Activated T-cell treated with anti-CD3 and anti-CD28 coated beads, Interleukin-2, amount 50 U/mL, for 72 hours (primary cell): Measurements from ENCODE around the gene KATNAL1. TPM values are rescaled to one million over a fixed set of nuclear protein-coding genes. Genes with fewer than 3 reads are reported as not detected.
"Not testable (repeated sequence)": the region's sequence is repeated elsewhere in the genome, so short reads cannot be mapped to it uniquely, and the experiment has no call there.

Experiments
- ATAC-seq, 2 donors: fragments of 150-1000 bp; cut with Tn5 transposase; replicated peaks in 1 of 2; 2 replicates each; pipeline ENCODE4 v1.10.0; 2021; ENCODE audit warnings: moderate library complexity in 2 of 2, mild to moderate bottlenecking in 1 of 2
- DNase-seq, 2 donors: peaks; one replicate each; pipeline ENCODE4 v3.0.0; 2021 to 2022; ENCODE audit warnings: mixed read lengths in 1 of 2
- H3K27ac Mint-ChIP-seq: one replicate; pipeline ENCODE4 v1.8.0; 2022; ENCODE audit warnings: mild to moderate bottlenecking, moderate library complexity, mixed read lengths
- H3K27me3 Mint-ChIP-seq: one replicate; pipeline ENCODE4 v1.8.0; 2022; ENCODE audit warnings: low read depth, mixed read lengths
- H3K36me3 Mint-ChIP-seq, 2 donors: one replicate each; pipeline ENCODE4 v1.8.0; 2022; ENCODE audit warnings: mixed read lengths in 2 of 2, mild to moderate bottlenecking in 1 of 2; ENCODE audit not compliant: insufficient read depth in 2 of 2
- H3K4me1 Mint-ChIP-seq: one replicate; pipeline ENCODE4 v1.8.0; 2022; ENCODE audit warnings: low read depth, mixed read lengths
- H3K4me3 Mint-ChIP-seq, 2 donors: one replicate each; pipeline ENCODE4 v1.8.0; 2022; ENCODE audit warnings: mild to moderate bottlenecking in 2 of 2, mixed read lengths in 2 of 2, moderate library complexity in 2 of 2
- H3K9me3 Mint-ChIP-seq, 2 donors: one replicate each; pipeline ENCODE4 v1.8.0; 2022; ENCODE audit warnings: mixed read lengths in 2 of 2
- total RNA-seq, 2 donors: library from RNA; stranded (reverse); gene quantifications; one replicate each; pipeline ENCODE4 v1.2.3, GENCODE V29; 2022

KATNAL1 gene
- total RNA-seq, 2 donors from 2014 or later = 17.9 to 25.5 TPM

- H3K27me3 Mint-ChIP-seq = no peaks in the 10 kb centered on the region
- DNase-seq (no peak), ATAC-seq (no peak)
- H3K9me3 Mint-ChIP-seq = no peaks in the 10 kb centered on the region
- H3K27ac Mint-ChIP-seq = no peak overlapping the region
- H3K4me1 Mint-ChIP-seq = peaks cover 33% of the 10 kb centered on the region
- no peak overlapping the region for H3K4me3 Mint-ChIP-seq
- H3K36me3 Mint-ChIP-seq = no peaks in the 10 kb centered on the region
Observed at GRCh38 chr13:30301827-30302226, 5.5 kb downstream of the KATNAL1 start.

GRCh38 chr13:30300596-30300995 lies 6.8 kb downstream of the KATNAL1 start:
- DNase-seq (no peak), ATAC-seq (no peak)
- H3K4me1 Mint-ChIP-seq = peaks cover 29% of the 10 kb centered on the region
- H3K4me3 Mint-ChIP-seq = no peak overlapping the region
- H3K9me3 Mint-ChIP-seq = no peaks in the 10 kb centered on the region
- peak overlapping the region; percentile 52 for H3K27ac Mint-ChIP-seq
- no peaks in the 10 kb centered on the region for H3K27me3 Mint-ChIP-seq
- H3K36me3 Mint-ChIP-seq = no peaks in the 10 kb centered on the region

GRCh38 chr13:30299786-30300185 lies 7.6 kb downstream of the KATNAL1 start:
- no peak overlapping the region for H3K27ac Mint-ChIP-seq
- H3K4me1 Mint-ChIP-seq = peaks cover 21% of the 10 kb centered on the region
- H3K9me3 Mint-ChIP-seq = no peaks in the 10 kb centered on the region
- no peaks in the 10 kb centered on the region for H3K27me3 Mint-ChIP-seq
- DNase-seq = no peak
- no peak for ATAC-seq
- no peak overlapping the region for H3K4me3 Mint-ChIP-seq
- no peaks in the 10 kb centered on the region for H3K36me3 Mint-ChIP-seq

- Mint-ChIP-seq H3K27me3 (no peaks in the 10 kb centered on the region), H3K36me3 (no peaks in the 10 kb centered on the region), H3K4me1 (peaks cover 6% of the 10 kb centered on the region), H3K27ac (no peak overlapping the region), H3K4me3 (no peak overlapping the region), H3K9me3 (no peaks in the 10 kb centered on the region)
- ATAC-seq (no peak), DNase-seq (no peak)
Observed at GRCh38 chr13:30295116-30295515, 12.2 kb downstream of the KATNAL1 start.

- Mint-ChIP-seq H3K4me1 (no peaks in the 10 kb centered on the region), H3K27me3 (no peaks in the 10 kb centered on the region), H3K36me3 (no peaks in the 10 kb centered on the region), H3K27ac (no peak overlapping the region), H3K4me3 (no peak overlapping the region), H3K9me3 (no peaks in the 10 kb centered on the region)
- no peak for ATAC-seq
- no peak for DNase-seq
Observed at GRCh38 chr13:30294004-30294403, 13.3 kb downstream of the KATNAL1 start.

- no peak for DNase-seq
- Mint-ChIP-seq H3K36me3 (no peaks in the 10 kb centered on the region), H3K4me3 (no peak overlapping the region), H3K9me3 (no peaks in the 10 kb centered on the region), H3K4me1 (no peaks in the 10 kb centered on the region), H3K27me3 (no peaks in the 10 kb centered on the region), H3K27ac (no peak overlapping the region)
- no peak for ATAC-seq
Observed at GRCh38 chr13:30292325-30292724, 15.0 kb downstream of the KATNAL1 start.

GRCh38 chr13:30290812-30291436 lies 16.4 kb downstream of the KATNAL1 start:
- no peaks in the 10 kb centered on the region for H3K4me1 Mint-ChIP-seq
- H3K27me3 Mint-ChIP-seq = no peaks in the 10 kb centered on the region
- H3K9me3 Mint-ChIP-seq = no peaks in the 10 kb centered on the region
- ATAC-seq (no peak), DNase-seq (no peak)
- peaks cover 0 to under 1% of the 10 kb centered on the region in 2 donors for H3K36me3 Mint-ChIP-seq
- H3K4me3 Mint-ChIP-seq = no peak overlapping the region
- no peak overlapping the region for H3K27ac Mint-ChIP-seq

GRCh38 chr13:30289533-30289932 lies 17.8 kb downstream of the KATNAL1 start:
- no peak overlapping the region for H3K4me3 Mint-ChIP-seq
- H3K27me3 Mint-ChIP-seq = no peaks in the 10 kb centered on the region
- ATAC-seq = no peak
- peaks cover 5 to 8% of the 10 kb centered on the region in 2 donors for H3K36me3 Mint-ChIP-seq
- peaks cover 2 to 3% of the 10 kb centered on the region in 2 donors for H3K9me3 Mint-ChIP-seq
- no peak overlapping the region for H3K27ac Mint-ChIP-seq
- H3K4me1 Mint-ChIP-seq = no peaks in the 10 kb centered on the region
- DNase-seq = no peak

- H3K9me3 Mint-ChIP-seq, H3K4me1 Mint-ChIP-seq, H3K4me3 Mint-ChIP-seq, H3K27me3 Mint-ChIP-seq, H3K27ac Mint-ChIP-seq, DNase-seq, ATAC-seq: not testable (repeated sequence)
- peaks cover 5 to 12% of the 10 kb centered on the region in 2 donors for H3K36me3 Mint-ChIP-seq
Observed at GRCh38 chr13:30286059-30286458, 21.3 kb downstream of the KATNAL1 start.

GRCh38 chr13:30276178-30276577 lies 31.2 kb downstream of the KATNAL1 start:
- Mint-ChIP-seq H3K4me3 (no peak overlapping the region), H3K9me3 (peaks cover 0 to 7% of the 10 kb centered on the region in 2 donors), H3K27me3 (no peaks in the 10 kb centered on the region), H3K27ac (no peak overlapping the region), H3K4me1 (peaks cover 11% of the 10 kb centered on the region), H3K36me3 (peaks cover 4 to 22% of the 10 kb centered on the region in 2 donors)
- no peak for DNase-seq
- ATAC-seq = no peak

GRCh38 chr13:30274083-30274482 lies 33.3 kb downstream of the KATNAL1 start:
- Mint-ChIP-seq H3K27ac (peak overlapping the region; percentile 41), H3K4me3 (no peak overlapping the region), H3K4me1 (peaks cover 11% of the 10 kb centered on the region), H3K36me3 (peaks cover 4 to 20% of the 10 kb centered on the region in 2 donors), H3K27me3 (no peaks in the 10 kb centered on the region), H3K9me3 (peaks cover 0 to 7% of the 10 kb centered on the region in 2 donors)
- ATAC-seq (no peak), DNase-seq (no peak)

- H3K4me3 Mint-ChIP-seq, ATAC-seq, H3K27ac Mint-ChIP-seq: not testable (repeated sequence)
Observed at GRCh38 chr13:30270035-30270434, 37.3 kb downstream of the KATNAL1 start.

GRCh38 chr13:30268673-30269072 lies 38.7 kb downstream of the KATNAL1 start:
- H3K36me3 Mint-ChIP-seq = peaks cover 0 to 6% of the 10 kb centered on the region in 2 donors
- no peaks in the 10 kb centered on the region for H3K4me1 Mint-ChIP-seq
- ATAC-seq (no peak), DNase-seq (no peak)
- H3K9me3 Mint-ChIP-seq = no peaks in the 10 kb centered on the region
- H3K4me3 Mint-ChIP-seq = no peak overlapping the region
- no peaks in the 10 kb centered on the region for H3K27me3 Mint-ChIP-seq
- no peak overlapping the region for H3K27ac Mint-ChIP-seq

More at GRCh38 chr13:30270035-30270434, 37.3 kb downstream of the KATNAL1 start:
- not testable (repeated sequence) for H3K27me3 Mint-ChIP-seq, H3K4me1 Mint-ChIP-seq, DNase-seq, H3K9me3 Mint-ChIP-seq
- H3K36me3 Mint-ChIP-seq = peaks cover 2 to 13% of the 10 kb centered on the region in 2 donors

GRCh38 chr13:30266756-30267155 lies 40.6 kb downstream of the KATNAL1 start:
- H3K4me3 Mint-ChIP-seq = no peak overlapping the region
- DNase-seq = no peak
- no peaks in the 10 kb centered on the region for H3K27me3 Mint-ChIP-seq
- H3K4me1 Mint-ChIP-seq = no peaks in the 10 kb centered on the region
- no peak for ATAC-seq
- H3K27ac Mint-ChIP-seq = no peak overlapping the region
- H3K36me3 Mint-ChIP-seq = peaks cover 1 to 6% of the 10 kb centered on the region in 2 donors
- H3K9me3 Mint-ChIP-seq = no peaks in the 10 kb centered on the region
